OCI-LY1 (cell line): ENCODE measurements around the gene PIP4P1.

ENCODE experiments used
- H2AFZ ChIP-seq: fragments of 200-600 bp; sonication (generic), shearing (Covaris generic); 2 replicates; pipeline ENCODE4 v1.6.0; 2014; ENCODE audit warnings: antibody characterized with exemption, mild to moderate bottlenecking, low read length
- H3F3A ChIP-seq: fragments of 200-600 bp; sonication (generic), shearing (Covaris generic); 2 replicates; pipeline ENCODE4 v1.6.0; 2014; ENCODE audit warnings: mild to moderate bottlenecking, antibody characterized with exemption, low read length, moderate library complexity; ENCODE audit not compliant: insufficient read depth
- H3K27ac ChIP-seq: fragments of 200-600 bp; sonication (generic); 2 replicates; pipeline ENCODE4 v1.5.1; 2014; ENCODE audit warnings: low read length, mixed run types, mild to moderate bottlenecking, low read depth; ENCODE audit not compliant: poor library complexity, severe bottlenecking
- H3K27me3 ChIP-seq: fragments of 200-600 bp; sonication (generic); 2 replicates; pipeline ENCODE4 v1.6.0; 2014; ENCODE audit warnings: antibody characterized with exemption, mild to moderate bottlenecking, low read length, moderate library complexity; ENCODE audit not compliant: insufficient read depth
- H3K36me3 ChIP-seq: fragments of 200-600 bp; sonication (generic); 2 replicates; pipeline ENCODE4 v1.6.1; 2014; ENCODE audit warnings: mild to moderate bottlenecking, antibody characterized with exemption, low read length, moderate library complexity, mixed read lengths; ENCODE audit not compliant: insufficient read depth
- H3K4me1 ChIP-seq: fragments of 200-600 bp; sonication (generic); 2 replicates; pipeline ENCODE4 v1.5.1; 2014; ENCODE audit warnings: mild to moderate bottlenecking, low read length, moderate library complexity; ENCODE audit not compliant: insufficient read depth, severe bottlenecking
- H3K4me2 ChIP-seq: fragments of 200-600 bp; sonication (generic), shearing (Covaris generic); 2 replicates; pipeline ENCODE4 v1.6.1; 2014; ENCODE audit warnings: low read length
- H3K4me3 ChIP-seq: fragments of 200-600 bp; sonication (generic); 2 replicates; pipeline ENCODE4 v1.5.1; 2014; ENCODE audit warnings: low read length, low read depth, mild to moderate bottlenecking, mixed read lengths; ENCODE audit not compliant: poor library complexity, severe bottlenecking
- H3K79me2 ChIP-seq: fragments of 200-600 bp; shearing (Covaris generic); 2 replicates; pipeline ENCODE4 v1.6.1; 2016; ENCODE audit warnings: mixed run types, low read length, mixed read lengths; ENCODE audit not compliant: insufficient read depth
- H3K9ac ChIP-seq: fragments of 200-600 bp; sonication (generic), shearing (Covaris generic); 2 replicates; pipeline ENCODE4 v1.6.1; 2014; ENCODE audit warnings: mild to moderate bottlenecking, low read length, mixed read lengths
- H3K9me2 ChIP-seq: fragments of 200-600 bp; sonication (generic), shearing (Covaris generic); 2 replicates; pipeline ENCODE4 v1.6.1; 2014; ENCODE audit warnings: low read depth, mild to moderate bottlenecking, low read length, mixed read lengths
- H3K9me3 ChIP-seq: fragments of 200-600 bp; shearing (Covaris generic); 2 replicates; pipeline ENCODE4 v1.6.1; 2014; ENCODE audit warnings: low read length, mixed read lengths
- H4K20me1 ChIP-seq: fragments of 200-600 bp; sonication (generic), shearing (Covaris generic); 2 replicates; pipeline ENCODE4 v1.6.0; 2016; ENCODE audit warnings: mild to moderate bottlenecking, low read length; ENCODE audit not compliant: insufficient read depth
- EZH2 ChIP-seq: fragments of 200-600 bp; sonication (generic), shearing (Covaris generic); IDR thresholded peaks from 2 replicates; pipeline ENCODE4 v1.8.0; 2017; ENCODE audit warnings: borderline replicate concordance, mixed run types, mild to moderate bottlenecking, antibody characterized with exemption, low read length, moderate library complexity, mixed read lengths
- TF ChIP-seq, protein P1 (sequence below): fragments of 200-600 bp; sonication (generic), shearing (Covaris generic); IDR thresholded peaks from 2 replicates; pipeline ENCODE4 v1.5.1; 2017; ENCODE audit warnings: mild to moderate bottlenecking, antibody characterized with exemption, low read length, moderate library complexity, mixed read lengths

PIP4P1 gene

GRCh38 chr14:20493634-20494033 is 32.4 kb upstream of the PIP4P1 start:
- no peak overlapping the region for H3K9ac ChIP-seq
- H3K9me3 ChIP-seq = no peaks in the 10 kb centered on the region
- no peaks in the 10 kb centered on the region for H3K79me2 ChIP-seq
- TF ChIP-seq, protein P1, sequence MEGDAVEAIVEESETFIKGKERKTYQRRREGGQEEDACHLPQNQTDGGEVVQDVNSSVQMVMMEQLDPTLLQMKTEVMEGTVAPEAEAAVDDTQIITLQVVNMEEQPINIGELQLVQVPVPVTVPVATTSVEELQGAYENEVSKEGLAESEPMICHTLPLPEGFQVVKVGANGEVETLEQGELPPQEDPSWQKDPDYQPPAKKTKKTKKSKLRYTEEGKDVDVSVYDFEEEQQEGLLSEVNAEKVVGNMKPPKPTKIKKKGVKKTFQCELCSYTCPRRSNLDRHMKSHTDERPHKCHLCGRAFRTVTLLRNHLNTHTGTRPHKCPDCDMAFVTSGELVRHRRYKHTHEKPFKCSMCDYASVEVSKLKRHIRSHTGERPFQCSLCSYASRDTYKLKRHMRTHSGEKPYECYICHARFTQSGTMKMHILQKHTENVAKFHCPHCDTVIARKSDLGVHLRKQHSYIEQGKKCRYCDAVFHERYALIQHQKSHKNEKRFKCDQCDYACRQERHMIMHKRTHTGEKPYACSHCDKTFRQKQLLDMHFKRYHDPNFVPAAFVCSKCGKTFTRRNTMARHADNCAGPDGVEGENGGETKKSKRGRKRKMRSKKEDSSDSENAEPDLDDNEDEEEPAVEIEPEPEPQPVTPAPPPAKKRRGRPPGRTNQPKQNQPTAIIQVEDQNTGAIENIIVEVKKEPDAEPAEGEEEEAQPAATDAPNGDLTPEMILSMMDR = no peak
- TF ChIP-seq EZH2 = no peak
- H4K20me1 ChIP-seq = no peaks in the 10 kb centered on the region
- no peaks in the 10 kb centered on the region for H3K27me3 ChIP-seq
- H3K4me2 ChIP-seq = no peak overlapping the region
- no peak overlapping the region for H2AFZ ChIP-seq
- H3K36me3 ChIP-seq = no peaks in the 10 kb centered on the region
- no peaks in the 10 kb centered on the region for H3K4me1 ChIP-seq
- no peaks in the 10 kb centered on the region for H3F3A ChIP-seq
- no peak overlapping the region for H3K27ac ChIP-seq
- H3K9me2 ChIP-seq = no peaks in the 10 kb centered on the region
- H3K4me3 ChIP-seq = no peak overlapping the region

DNA sequence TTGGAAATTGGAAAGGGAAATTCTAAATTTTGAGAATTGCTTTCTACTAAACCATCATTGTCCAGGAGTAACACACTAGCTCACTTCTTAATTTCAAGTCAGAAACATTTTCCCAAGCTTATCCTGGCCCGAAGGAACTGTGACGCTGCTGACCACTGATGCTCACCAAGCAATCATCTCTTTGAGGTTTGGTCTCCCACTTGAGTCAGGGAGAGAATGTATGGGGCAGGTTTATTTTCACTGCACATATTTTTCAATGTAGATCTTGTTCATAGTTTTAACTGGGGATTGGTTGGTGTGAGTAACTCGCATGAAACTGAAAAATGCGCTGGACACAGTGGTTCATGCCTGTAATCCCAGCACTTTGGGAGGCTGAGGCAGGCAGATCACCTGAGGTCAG is 31.3 kb upstream of the PIP4P1 start:
- Histone ChIP-seq H3K79me2 (no peaks in the 10 kb centered on the region), H3K4me2 (no peak overlapping the region), H3K9me3 (no peaks in the 10 kb centered on the region), H3F3A (no peaks in the 10 kb centered on the region), H3K36me3 (no peaks in the 10 kb centered on the region), H3K27me3 (no peaks in the 10 kb centered on the region), H3K4me3 (no peak overlapping the region), H3K27ac (no peak overlapping the region), H3K4me1 (no peaks in the 10 kb centered on the region), H3K9me2 (no peaks in the 10 kb centered on the region), H4K20me1 (no peaks in the 10 kb centered on the region), H3K9ac (no peak overlapping the region), H2AFZ (no peak overlapping the region)
- TF ChIP-seq EZH2 = no peak
- TF ChIP-seq, protein P1 = no peak

- Histone ChIP-seq H2AFZ (no peak overlapping the region), H3K4me1 (no peaks in the 10 kb centered on the region), H3K9ac (no peak overlapping the region), H3K4me2 (no peak overlapping the region), H3K27ac (no peak overlapping the region), H3K36me3 (no peaks in the 10 kb centered on the region), H3K27me3 (no peaks in the 10 kb centered on the region), H3K9me2 (no peaks in the 10 kb centered on the region), H3F3A (no peaks in the 10 kb centered on the region), H4K20me1 (no peaks in the 10 kb centered on the region), H3K4me3 (no peak overlapping the region), H3K79me2 (no peaks in the 10 kb centered on the region), H3K9me3 (no peaks in the 10 kb centered on the region)
- TF ChIP-seq, protein P1 = no peak
- TF ChIP-seq EZH2 = no peak
These were observed 29.3 kb upstream of the PIP4P1 start for GRCh38 chr14:20490563-20490962.
